K562 (cell line): ENCODE data around the gene KLC1. TPM values are rescaled to one million over a fixed set of nuclear protein-coding genes. Genes with fewer than 3 reads are reported as not detected.
A peak's percentile ranks its signal among the peaks of the same experiment; 100 is the strongest.

Experiments used
- CEBPG ChIP-seq, 3 experiments: fragments of 200-800 bp in 1 of 3; sonication (Bioruptor generic) in 1 of 3; sonication (generic) in 1 of 3; formaldehyde crosslinking in 1 of 3; IDR thresholded peaks in 2 of 3; conservative IDR thresholded peaks in 1 of 3; 2 replicates each; pipeline versions ENCODE4 v1.6.1 to v1.8.0; 2016 to 2022; ENCODE audit warnings: missing compliant biosample characterization in 2 of 3, missing genetic modification characterization in 2 of 3, mild to moderate bottlenecking in 1 of 3, missing genetic modification reagents in 1 of 3
- ETV1 ChIP-seq: fragments of 450-650 bp; conservative IDR thresholded peaks from 2 replicates; pipeline ENCODE4 v1.6.1; 2016; ENCODE audit warnings: missing genetic modification characterization, control low read depth, low read depth, missing compliant biosample characterization
- FOS ChIP-seq: IDR thresholded peaks from 3 replicates; pipeline ENCODE4 v1.6.1; 2011; ENCODE audit not compliant: insufficient read length; ENCODE audit errors: extremely low read depth
- GABPA ChIP-seq: fragments of 200-800 bp; sonication (Bioruptor generic); conservative IDR thresholded peaks from 2 replicates; pipeline ENCODE4 v1.6.1; 2016; ENCODE audit warnings: low read depth, missing genetic modification characterization, missing compliant biosample characterization
- KDM4B ChIP-seq, 2 experiments: fragments of 450-650 bp in 1 of 2; sonication (generic) in 1 of 2; IDR thresholded peaks; 2 replicates each; pipeline ENCODE4 v1.6.1; 2016 to 2017; ENCODE audit warnings: borderline replicate concordance in 2 of 2, antibody characterized with exemption in 1 of 2, low read depth in 1 of 2, mild to moderate bottlenecking in 1 of 2
- NR2C1 ChIP-seq, 2 experiments: fragments of 450-650 bp; IDR thresholded peaks; 2 replicates each; pipeline ENCODE4 v1.6.1; 2017; ENCODE audit warnings: mild to moderate bottlenecking in 2 of 2, antibody characterized with exemption in 1 of 2, inconsistent platforms in 1 of 2, missing compliant biosample characterization in 1 of 2, missing genetic modification characterization in 1 of 2
- NR2F6 ChIP-seq: fragments of 450-650 bp; formaldehyde crosslinking; IDR thresholded peaks from 2 replicates; pipeline ENCODE4 v1.4.0; 2020; ENCODE audit warnings: mild to moderate bottlenecking
- OTX1 ChIP-seq: fragments of 450-650 bp; formaldehyde crosslinking; IDR thresholded peaks from 2 replicates; pipeline ENCODE4 v1.4.0; 2022; ENCODE audit warnings: mild to moderate bottlenecking
- RAD51 ChIP-seq: fragments of 450-650 bp; IDR thresholded peaks from 2 replicates; pipeline ENCODE4 v1.7.1; 2016; ENCODE audit warnings: low read depth, mild to moderate bottlenecking, borderline replicate concordance
- SMAD3 ChIP-seq: fragments of 450-650 bp; formaldehyde crosslinking; conservative IDR thresholded peaks from 2 replicates; pipeline ENCODE4 v1.4.0; 2020; ENCODE audit warnings: mild to moderate bottlenecking
- SNIP1 ChIP-seq: fragments of 450-650 bp; IDR thresholded peaks from 2 replicates; pipeline ENCODE4 v1.7.1; 2017; ENCODE audit warnings: low read depth, mild to moderate bottlenecking
- STAT5B ChIP-seq: fragments of 250-450 bp; sonication (Bioruptor Pico); IDR thresholded peaks from 2 replicates; pipeline ENCODE4 v1.8.0; 2021; ENCODE audit warnings: mild to moderate bottlenecking, inconsistent platforms
- ZFP1 ChIP-seq: fragments of 450-650 bp; formaldehyde crosslinking; IDR thresholded peaks from 2 replicates; pipeline ENCODE4 v1.4.0; 2020; ENCODE audit warnings: mild to moderate bottlenecking, mixed read lengths
- ZKSCAN3 ChIP-seq: fragments of 250-450 bp; sonication (Bioruptor Pico); IDR thresholded peaks from 2 replicates; pipeline ENCODE4 v1.4.0; 2020
- ZNF12 ChIP-seq: sonication (generic); formaldehyde crosslinking; IDR thresholded peaks from 2 replicates; pipeline ENCODE4 v1.4.0; 2020; ENCODE audit warnings: mild to moderate bottlenecking, missing genetic modification reagents
- ZNF217 ChIP-seq: sonication (generic); formaldehyde crosslinking; IDR thresholded peaks from 2 replicates; pipeline ENCODE4 v1.8.0; 2022; ENCODE audit warnings: mild to moderate bottlenecking, missing genetic modification reagents
- ZNF583 ChIP-seq: fragments of 250-450 bp; sonication (Bioruptor Pico); IDR thresholded peaks from 2 replicates; pipeline ENCODE4 v1.4.0; 2020
- polyA plus RNA-seq, 8 experiments: library from polyadenylated mRNA; depleted of rRNA in 4 of 8; stranded (reverse) in 5 of 8; unstranded in 3 of 8; fragments of >200 nt; fragmentation: Nextera tagmentation in 2 of 8; fragmentation: Illumina TruSeq in 1 of 8; extraction: Ambion mirVana in 2 of 8; extraction: Trizol in 1 of 8; gene quantifications; 2 replicates each; pipeline versions ENCODE4 v1.2.1 to v1.2.3, GENCODE V29; 2011 to 2014; ENCODE audit warnings: inconsistent platforms in 1 of 8, missing spikeins in 1 of 8
- total RNA-seq, 7 experiments: library from RNA; depleted of rRNA in 6 of 7; stranded (reverse); fragments of >200 nt in 6 of 7; fragmentation: Illumina TruSeq in 2 of 7; extraction: Trizol in 2 of 7; gene quantifications; 2 replicates each; pipeline versions ENCODE4 v1.2.1 to v1.2.3, GENCODE V29; 2011 to 2021; ENCODE audit warnings: low replicate concordance in 1 of 7
- TF ChIP-seq, protein P1 (sequence below), 2 experiments: IDR thresholded peaks; 2 replicates each; pipeline ENCODE4 v1.6.1; 2011; ENCODE audit warnings: borderline replicate concordance in 1 of 2, control low read depth in 1 of 2, low read depth in 1 of 2, low read length in 1 of 2, mild to moderate bottlenecking in 1 of 2, mixed read lengths in 1 of 2, moderate library complexity in 1 of 2; ENCODE audit not compliant: insufficient read depth in 1 of 2, insufficient read length in 1 of 2, poor library complexity in 1 of 2, severe bottlenecking in 1 of 2; ENCODE audit errors: extremely low read depth in 1 of 2
- TF ChIP-seq, protein P2 (sequence below): fragments of 450-650 bp; IDR thresholded peaks from 2 replicates; pipeline ENCODE4 v1.6.1; 2016; ENCODE audit warnings: missing biosample characterization, missing genetic modification characterization
- TF ChIP-seq, protein P3 (sequence below): sonication (generic); formaldehyde crosslinking; IDR thresholded peaks from 2 replicates; pipeline ENCODE4 v1.8.1; 2022; ENCODE audit warnings: missing genetic modification reagents
- TF ChIP-seq, protein P4 (sequence below): fragments of 450-650 bp; IDR thresholded peaks from 2 replicates; pipeline ENCODE4 v1.6.1; 2016; ENCODE audit warnings: borderline replicate concordance

KLC1 gene
- total and polyA plus RNA-seq, 9 of the 15 experiments (the other 6 are each of a cell fraction or from before 2014, with no cell fraction given): 4.9 to 134 (median 54.8) TPM

DNA sequence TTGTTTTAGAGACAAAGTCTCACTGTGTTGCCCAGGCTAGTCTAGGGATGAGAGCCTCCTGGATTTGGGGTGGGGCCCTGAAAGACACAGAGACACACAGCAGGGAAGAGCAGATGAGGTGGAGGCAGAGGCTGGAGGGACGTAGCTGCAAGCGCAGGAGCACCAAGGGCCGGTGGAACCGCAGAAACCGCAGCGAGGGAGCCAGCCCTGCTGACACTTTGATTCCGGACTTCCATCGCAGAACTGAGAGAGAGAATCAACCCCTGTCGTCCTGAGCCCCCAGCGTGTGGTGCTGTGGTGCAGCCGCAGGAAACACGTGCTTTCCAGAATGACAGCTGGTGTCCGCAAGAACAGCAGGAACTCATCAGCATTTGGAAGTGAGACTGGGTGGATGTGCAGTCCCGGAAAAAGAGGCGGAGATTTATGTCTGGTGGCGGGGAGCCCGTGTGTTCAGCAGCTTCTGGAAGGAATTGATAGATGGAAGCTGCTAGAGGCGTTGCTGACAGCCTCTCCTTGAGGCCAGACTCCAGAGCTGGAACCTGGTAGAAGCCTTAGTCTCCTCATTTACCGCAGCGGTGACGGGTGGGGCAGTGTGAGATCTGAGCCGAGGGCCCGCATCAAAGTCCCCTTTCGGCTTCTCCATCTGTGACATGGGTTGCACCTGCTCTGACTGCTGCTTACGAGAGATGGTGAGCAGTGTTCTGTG, 21.9 kb upstream of the KLC1 start (continued):
- no peak for TF ChIP-seq FOS
- no peak for TF ChIP-seq OTX1 (CRISPR knock-in tag)
- TF ChIP-seq ZKSCAN3 (CRISPR knock-in tag): no peak
- no peak for TF ChIP-seq CEBPG (CRISPR knock-in tag; IDR thresholded peaks at IDR 0.05)
- no peak for TF ChIP-seq CEBPG (tag; conservative IDR thresholded peaks at IDR 0.05 in 1 of 2, IDR thresholded peaks at IDR 0.05 in 1 of 2)
- no peak for TF ChIP-seq ZFP1 (CRISPR knock-in tag)
- no peak for TF ChIP-seq STAT5B (CRISPR knock-in tag)
- TF ChIP-seq NR2C1 (IDR thresholded peaks at IDR 0.05): no peak
- TF ChIP-seq NR2C1 (tag; IDR thresholded peaks at IDR 0.05): no peak
- TF ChIP-seq SMAD3 (CRISPR knock-in tag): no peak
- no peak for TF ChIP-seq NR2F6 (CRISPR knock-in tag)
- no peak for TF ChIP-seq RAD51
- TF ChIP-seq, protein P1, sequence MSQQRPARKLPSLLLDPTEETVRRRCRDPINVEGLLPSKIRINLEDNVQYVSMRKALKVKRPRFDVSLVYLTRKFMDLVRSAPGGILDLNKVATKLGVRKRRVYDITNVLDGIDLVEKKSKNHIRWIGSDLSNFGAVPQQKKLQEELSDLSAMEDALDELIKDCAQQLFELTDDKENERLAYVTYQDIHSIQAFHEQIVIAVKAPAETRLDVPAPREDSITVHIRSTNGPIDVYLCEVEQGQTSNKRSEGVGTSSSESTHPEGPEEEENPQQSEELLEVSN (IDR thresholded peaks at IDR 0.05; ENCODE audit: borderline replicate concordance in 1 of 2, extremely low read depth in 1 of 2, insufficient read depth in 1 of 2, insufficient read length in 1 of 2, low read depth in 1 of 2, low read length in 1 of 2, poor library complexity in 1 of 2, severe bottlenecking in 1 of 2): peak; percentile 23 to 74
- 0 out of 2 replicates have a peak, but pooled peaks have one; percentile 9 for TF ChIP-seq ETV1
- TF ChIP-seq ZNF217 (CRISPR knock-in tag): no peak
- no peak for TF ChIP-seq ZNF583 (CRISPR knock-in tag)
- no peak for TF ChIP-seq KDM4B (IDR thresholded peaks at IDR 0.05; ENCODE audit: borderline replicate concordance in 2 of 2, low read depth in 1 of 2)
- TF ChIP-seq, protein P2, sequence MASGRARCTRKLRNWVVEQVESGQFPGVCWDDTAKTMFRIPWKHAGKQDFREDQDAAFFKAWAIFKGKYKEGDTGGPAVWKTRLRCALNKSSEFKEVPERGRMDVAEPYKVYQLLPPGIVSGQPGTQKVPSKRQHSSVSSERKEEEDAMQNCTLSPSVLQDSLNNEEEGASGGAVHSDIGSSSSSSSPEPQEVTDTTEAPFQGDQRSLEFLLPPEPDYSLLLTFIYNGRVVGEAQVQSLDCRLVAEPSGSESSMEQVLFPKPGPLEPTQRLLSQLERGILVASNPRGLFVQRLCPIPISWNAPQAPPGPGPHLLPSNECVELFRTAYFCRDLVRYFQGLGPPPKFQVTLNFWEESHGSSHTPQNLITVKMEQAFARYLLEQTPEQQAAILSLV (tag): no peak
- TF ChIP-seq GABPA (tag): 0 out of 2 replicates have a peak, but pooled peaks have one; percentile 13
- TF ChIP-seq, protein P3, sequence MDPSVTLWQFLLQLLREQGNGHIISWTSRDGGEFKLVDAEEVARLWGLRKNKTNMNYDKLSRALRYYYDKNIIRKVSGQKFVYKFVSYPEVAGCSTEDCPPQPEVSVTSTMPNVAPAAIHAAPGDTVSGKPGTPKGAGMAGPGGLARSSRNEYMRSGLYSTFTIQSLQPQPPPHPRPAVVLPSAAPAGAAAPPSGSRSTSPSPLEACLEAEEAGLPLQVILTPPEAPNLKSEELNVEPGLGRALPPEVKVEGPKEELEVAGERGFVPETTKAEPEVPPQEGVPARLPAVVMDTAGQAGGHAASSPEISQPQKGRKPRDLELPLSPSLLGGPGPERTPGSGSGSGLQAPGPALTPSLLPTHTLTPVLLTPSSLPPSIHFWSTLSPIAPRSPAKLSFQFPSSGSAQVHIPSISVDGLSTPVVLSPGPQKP (CRISPR knock-in tag): no peak
- TF ChIP-seq ZNF12: no peak
- TF ChIP-seq, protein P4, sequence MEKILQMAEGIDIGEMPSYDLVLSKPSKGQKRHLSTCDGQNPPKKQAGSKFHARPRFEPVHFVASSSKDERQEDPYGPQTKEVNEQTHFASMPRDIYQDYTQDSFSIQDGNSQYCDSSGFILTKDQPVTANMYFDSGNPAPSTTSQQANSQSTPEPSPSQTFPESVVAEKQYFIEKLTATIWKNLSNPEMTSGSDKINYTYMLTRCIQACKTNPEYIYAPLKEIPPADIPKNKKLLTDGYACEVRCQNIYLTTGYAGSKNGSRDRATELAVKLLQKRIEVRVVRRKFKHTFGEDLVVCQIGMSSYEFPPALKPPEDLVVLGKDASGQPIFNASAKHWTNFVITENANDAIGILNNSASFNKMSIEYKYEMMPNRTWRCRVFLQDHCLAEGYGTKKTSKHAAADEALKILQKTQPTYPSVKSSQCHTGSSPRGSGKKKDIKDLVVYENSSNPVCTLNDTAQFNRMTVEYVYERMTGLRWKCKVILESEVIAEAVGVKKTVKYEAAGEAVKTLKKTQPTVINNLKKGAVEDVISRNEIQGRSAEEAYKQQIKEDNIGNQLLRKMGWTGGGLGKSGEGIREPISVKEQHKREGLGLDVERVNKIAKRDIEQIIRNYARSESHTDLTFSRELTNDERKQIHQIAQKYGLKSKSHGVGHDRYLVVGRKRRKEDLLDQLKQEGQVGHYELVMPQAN: peak; percentile 64; the same call in 1 of the 2 replicates
- no peak for TF ChIP-seq SNIP1
